GM12891 (cell line): ENCODE results near the gene DET1.

Experiments
- POLR2A ChIP-seq: IDR thresholded peaks from 2 replicates; pipeline ENCODE4 v1.6.1; 2011; ENCODE audit warnings: low read depth, low read length, control low read depth
- POLR2AphosphoS5 ChIP-seq: IDR thresholded peaks from 2 replicates; pipeline ENCODE4 v1.6.1; 2011; ENCODE audit warnings: low read depth, low read length, control low read depth
- SPI1 ChIP-seq: IDR thresholded peaks from 2 replicates; pipeline ENCODE4 v1.6.1; 2011; ENCODE audit warnings: low read depth, low read length, control low read depth
- TAF1 ChIP-seq: IDR thresholded peaks from 2 replicates; pipeline ENCODE4 v1.6.1; 2011; ENCODE audit warnings: low read depth, low read length, control low read depth

DNA sequence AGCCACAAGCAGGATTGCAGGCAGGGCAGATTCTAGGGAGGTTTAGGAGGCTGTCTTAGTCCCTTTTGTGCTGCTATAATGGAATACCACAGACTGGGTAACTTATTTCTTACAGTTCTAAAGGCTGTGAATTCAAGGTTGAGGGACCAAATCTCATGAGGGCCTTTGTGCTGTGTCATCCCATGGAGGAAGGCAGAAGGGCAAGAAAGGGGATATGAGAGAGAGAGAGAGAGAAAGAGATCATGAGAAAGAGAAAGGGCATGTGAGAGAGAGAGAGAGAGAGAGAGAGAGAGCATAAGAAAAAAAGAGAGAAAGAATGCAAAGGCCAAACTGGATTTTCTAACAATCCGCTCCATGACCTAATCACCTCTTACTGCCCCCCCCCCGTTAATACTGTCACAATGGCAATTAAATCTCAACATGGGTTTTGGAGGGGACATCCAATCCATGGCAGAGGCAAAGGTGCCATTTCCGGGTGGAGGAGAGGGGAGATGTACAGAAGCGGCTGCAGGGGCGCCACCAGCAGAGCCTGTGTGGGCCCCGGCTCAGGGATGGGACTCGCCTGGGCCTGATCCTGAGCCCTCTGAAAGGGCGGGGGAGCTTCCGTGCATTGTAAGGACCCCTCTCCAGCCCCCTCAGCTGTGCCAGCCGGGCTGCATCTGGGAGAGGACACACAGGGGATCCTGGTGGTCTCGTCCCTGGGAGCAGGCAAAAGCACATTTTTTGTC is 58.5 kb downstream of the DET1 start:
- TF ChIP-seq POLR2AphosphoS5 (no peak), POLR2A (no peak), TAF1 (no peak), SPI1 (no peak)
